Measurements from ENCODE around the gene DGLUCY.
A peak's percentile ranks its signal among the peaks of the same experiment; 100 is the strongest.
"Not testable (repeated sequence)": the region's sequence is repeated elsewhere in the genome, so short reads cannot be mapped to it uniquely, and the experiment has no call there.

Gene DGLUCY

GRCh38 chr14:91171291-91171690, 57.4 kb downstream of the DGLUCY start:
- no peak for DNase-seq

DNA sequence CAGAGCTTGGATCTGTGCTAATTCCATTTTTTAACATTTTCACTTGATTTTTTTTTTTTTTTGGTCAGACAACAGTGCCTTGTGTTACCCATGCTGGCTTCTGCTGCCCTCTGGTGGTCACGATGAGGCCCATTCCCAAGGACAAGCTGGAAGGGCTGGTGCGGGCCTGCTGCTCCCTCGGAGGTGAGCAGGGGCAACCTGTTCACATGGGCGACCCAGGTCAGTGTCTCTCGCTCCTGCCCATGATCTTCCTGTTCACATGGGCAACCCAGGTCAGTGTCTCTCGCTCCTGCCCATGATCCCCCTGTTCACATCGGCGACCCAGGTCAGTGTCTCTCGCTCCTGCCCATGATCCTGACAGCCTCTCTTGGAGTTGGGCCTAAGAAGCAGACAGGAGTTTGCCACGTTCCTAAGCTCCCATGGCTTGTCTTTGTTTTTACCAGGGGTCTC, 59.4 kb downstream of the DGLUCY start:
- DNase-seq, result peak; percentile 81

- no peak for DNase-seq
Observed at GRCh38 chr14:91173904-91174303, 60.0 kb downstream of the DGLUCY start.

DNA sequence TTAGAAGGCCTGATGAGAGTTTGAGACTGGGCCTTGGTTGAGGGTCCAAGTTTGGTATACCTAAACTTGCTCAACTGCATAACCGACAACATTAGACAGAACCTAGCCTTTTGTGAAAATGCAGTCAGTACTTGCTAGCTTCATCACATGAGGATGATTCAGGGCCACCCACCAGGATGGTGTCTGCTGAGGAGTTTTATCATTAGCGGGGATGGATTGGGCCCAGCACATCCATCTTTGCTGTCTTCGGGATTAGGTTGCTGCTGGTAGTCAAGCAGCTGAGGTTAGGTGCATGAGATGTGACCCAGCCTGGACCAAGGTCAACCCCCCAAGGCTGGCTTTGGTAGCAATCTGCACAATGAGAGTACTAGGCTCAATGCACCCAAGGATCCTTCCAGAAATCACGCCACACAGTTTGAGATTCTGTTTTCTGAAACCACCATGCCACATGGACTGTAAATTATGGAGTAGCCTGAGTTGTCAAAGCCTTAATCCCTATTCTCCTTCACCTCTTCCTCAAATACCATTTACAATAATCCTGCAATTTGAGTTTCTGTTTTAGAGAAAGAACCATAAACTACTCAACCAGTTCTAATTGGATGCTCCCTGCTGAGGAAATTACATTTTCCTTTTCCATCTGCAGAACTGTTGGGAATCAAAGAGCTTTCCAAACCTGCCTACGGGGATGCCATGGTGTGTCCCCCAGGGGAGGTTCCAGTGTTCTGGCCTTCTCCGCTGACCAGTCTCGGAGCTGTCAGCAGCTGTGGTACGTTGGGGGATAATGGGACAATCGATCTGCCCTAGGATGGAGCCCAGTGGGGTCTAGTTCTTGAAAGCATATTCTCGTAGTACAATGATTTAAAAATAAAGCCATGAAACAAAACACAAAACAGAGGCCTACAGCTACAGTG, 61.7 kb downstream of the DGLUCY start:
- no peak for DNase-seq

DNA sequence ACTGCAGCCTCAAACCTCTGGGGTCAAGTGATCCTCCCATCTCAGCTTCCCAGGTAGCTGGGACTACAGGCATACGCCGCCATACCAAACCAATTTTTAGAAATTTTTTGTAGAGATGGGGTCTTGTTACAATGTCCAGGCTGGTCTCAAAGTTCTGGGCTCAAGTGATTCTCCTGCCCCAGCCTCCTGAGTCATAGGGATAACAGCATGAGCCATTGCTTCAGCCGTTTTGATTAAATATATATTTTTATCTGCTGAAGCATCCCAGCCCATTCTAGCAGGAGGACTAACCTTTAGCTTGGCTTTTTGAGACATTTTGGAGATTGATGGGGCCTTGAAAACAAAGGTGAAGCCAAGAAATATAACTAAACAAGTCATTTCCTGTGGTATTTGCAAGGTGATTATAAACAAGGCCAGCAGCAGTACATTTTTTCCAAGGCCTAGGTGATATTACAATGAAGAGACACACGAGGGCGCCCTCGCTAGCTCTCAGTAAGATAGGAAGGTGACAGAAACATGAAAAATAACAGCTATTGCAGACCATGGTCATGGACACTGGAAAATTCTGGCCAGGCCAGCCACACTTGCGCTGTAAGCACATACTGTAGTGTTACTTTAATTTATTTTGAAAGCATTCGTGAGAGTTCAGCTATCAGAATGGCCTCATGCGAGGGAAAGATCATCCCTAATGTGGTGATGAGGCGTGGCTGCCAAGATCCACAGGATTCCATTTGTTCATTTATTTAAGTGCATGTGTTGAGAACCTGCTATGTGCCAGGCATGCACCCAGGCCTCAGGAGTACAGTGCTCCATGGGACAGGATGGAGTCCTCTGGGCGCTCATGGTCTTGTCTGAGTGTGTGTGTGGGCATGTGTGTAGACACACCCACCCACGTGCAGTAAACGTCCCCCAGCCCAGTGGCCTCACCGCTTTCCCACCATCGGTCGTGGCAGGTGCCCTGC, 63.5 kb downstream of the DGLUCY start:
- peak; percentile 68 for DNase-seq

GRCh38 chr14:91180611-91181010, 66.7 kb downstream of the DGLUCY start:
- no peak for DNase-seq

DNA sequence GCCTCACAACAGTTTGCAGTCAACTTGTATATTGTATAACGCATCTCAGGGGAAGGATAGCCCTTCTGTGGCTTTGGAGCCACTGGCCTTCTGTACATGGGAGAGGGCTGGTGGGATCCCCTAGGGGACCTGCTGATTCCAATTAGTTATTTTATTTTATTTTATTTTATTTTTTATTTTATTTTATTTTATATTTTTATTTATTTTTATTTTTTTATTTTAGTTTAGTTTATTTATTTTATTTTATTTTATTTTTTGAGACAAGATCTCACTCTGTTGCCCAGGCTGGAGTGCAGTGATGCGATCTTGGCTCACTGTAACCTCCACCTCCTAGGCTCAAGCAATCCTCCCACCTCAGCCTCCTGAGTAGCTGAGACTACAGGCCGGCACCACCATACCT, 68.9 kb downstream of the DGLUCY start:
- not testable (repeated sequence) for DNase-seq

DNA sequence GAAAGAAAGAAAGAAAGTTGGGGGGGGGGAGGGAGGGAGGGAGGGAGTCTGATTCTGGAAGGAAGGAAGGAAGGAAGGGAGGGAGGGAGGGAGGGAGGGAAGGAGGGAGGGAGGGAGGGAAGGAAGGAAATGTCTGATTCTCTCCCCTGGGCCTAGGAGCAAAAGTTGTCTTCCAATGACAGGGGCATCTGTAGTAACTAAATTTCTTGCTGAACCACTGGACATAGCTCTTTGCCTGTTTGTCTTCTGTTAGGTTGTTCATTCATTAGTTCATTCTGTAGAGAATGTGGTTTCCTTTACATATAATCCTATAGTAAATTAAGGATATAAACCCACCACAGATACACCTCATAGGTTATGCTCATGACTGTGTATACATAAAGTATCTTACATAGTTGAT, 70.7 kb downstream of the DGLUCY start:
- no peak for DNase-seq

GRCh38 chr14:91185721-91186120, 71.8 kb downstream of the DGLUCY start:
- no peak for DNase-seq

GRCh38 chr14:91186515-91187066, 72.7 kb downstream of the DGLUCY start:
- no peak for DNase-seq

- no peak for DNase-seq
Observed at GRCh38 chr14:91187271-91187670, 73.4 kb downstream of the DGLUCY start.

GRCh38 chr14:91190853-91191252, 77.0 kb downstream of the DGLUCY start:
- DNase-seq, result no peak

DNA sequence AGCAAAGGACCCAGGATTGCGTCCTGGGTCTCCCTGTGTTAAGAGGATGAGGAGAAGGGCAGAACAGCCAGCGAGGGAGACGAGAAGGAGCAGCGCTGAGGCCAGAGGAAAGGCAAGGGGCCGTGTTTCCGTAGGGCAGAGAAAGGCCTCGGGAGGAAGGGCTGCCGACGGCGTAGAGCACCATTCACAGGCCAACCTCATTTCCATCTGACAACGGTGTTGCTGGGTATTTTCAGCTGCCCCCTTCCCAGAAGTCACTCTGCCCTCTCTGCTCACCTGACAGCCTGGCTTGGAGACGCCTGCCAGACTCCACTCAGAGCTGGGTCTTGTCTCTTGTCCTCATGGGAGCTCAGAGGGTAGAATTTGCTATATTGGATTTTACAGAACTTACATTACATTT, 79.2 kb downstream of the DGLUCY start:
- no peak for DNase-seq

DNA sequence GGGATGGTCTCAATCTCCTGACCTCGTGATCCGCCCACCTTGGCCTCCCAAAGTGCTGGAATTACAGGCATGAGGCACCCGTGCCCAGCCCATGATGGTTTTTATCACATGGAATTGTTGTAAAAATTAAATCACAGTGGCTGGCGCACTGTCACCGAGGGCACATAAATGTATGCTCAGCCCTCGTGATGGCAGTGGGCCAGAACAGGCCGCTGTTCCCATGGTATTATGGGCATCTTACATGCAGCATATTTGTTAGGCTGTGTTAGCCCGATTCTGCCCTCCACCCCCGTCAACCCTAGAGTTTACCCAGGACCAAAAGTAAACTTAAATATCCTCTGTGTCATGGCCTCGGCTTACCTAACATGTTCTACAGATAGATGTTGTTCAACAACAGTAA, 82.0 kb downstream of the DGLUCY start:
- DNase-seq, result no peak

GRCh38 chr14:91197631-91198030, 83.8 kb downstream of the DGLUCY start:
- no peak for DNase-seq

DNA sequence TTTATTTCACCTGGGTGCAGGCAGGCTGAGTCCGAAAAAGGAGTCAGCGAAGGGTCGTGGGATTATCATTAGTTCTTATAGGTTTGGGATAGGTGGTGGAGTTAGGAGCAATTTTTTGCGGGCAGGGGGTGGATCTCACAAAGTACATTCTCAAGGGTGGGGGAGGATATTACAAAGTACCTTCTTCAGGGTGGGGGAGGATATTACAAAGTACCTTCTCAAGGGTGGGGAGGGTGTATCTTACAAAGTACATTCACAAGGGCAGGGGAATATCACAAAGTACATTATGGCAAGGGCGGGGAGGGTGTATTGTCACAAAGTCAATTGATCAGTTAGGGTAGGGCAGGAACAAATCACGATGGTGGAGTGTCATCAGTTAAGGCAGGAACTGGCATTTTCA, 86.9 kb downstream of the DGLUCY start:
- not testable (repeated sequence) for DNase-seq

- DNase-seq, result no peak
Observed at GRCh38 chr14:91202234-91202974, 88.5 kb downstream of the DGLUCY start.

DNA sequence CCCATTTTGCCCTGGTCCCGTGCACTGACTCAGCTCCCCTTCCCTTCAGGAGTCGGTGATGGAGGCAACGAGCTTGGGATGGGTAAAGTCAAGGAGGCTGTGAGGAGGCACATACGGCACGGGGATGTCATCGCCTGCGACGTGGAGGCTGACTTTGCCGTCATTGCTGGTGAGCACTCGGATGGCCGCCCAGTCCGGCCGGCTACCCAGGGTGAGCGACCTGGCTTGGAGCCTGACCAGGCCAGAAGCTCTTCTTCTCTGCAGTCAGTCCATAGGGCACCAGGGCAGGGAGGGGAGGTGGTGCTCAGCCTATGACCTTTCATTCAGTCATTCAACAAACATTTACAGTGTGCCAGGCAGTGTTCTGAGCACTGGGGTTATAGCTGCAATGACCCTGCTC, 90.8 kb downstream of the DGLUCY start:
- DNase-seq, result no peak

DNA sequence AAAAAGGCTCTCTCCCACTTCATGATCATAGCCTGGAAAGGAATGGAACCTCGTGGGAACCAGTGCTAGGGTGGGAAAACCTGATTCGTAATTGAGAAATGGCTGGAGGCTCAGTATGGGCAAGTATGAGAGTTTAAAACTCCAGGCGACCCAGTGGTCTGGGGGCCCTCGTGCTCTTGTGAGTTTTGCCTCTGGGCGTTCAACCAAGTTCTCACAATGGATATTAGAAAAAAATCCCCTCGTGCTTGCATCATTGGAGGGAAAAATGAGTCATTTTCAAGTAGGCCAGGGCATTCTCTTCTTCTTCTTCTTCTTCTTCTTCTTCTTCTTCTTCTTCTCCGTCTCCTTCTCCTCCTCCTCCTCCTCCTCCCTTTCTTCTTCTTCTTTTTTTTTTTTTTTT, 91.6 kb downstream of the DGLUCY start:
- DNase-seq, result no peak

- DNase-seq, result no peak
Observed at GRCh38 chr14:91207008-91207407, 93.1 kb downstream of the DGLUCY start.

DNA sequence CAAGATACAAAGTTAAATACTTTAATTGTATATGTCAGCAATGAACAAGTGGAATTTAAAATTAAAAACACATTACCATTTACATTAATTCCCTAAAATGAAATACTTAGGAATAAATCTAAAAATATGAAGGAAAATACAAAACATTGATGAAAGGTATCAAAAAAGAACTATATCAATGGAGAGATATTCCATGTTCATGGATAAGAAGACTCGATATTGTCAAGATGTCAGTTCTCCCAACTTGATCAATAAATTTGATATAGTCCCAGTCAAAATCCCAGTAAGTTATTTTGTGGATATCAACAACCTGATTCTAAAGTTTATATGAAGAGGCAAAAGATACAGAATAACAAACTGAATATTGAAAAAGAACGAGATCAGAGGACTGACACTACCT, 97.1 kb downstream of the DGLUCY start:
- no peak for DNase-seq

DNA sequence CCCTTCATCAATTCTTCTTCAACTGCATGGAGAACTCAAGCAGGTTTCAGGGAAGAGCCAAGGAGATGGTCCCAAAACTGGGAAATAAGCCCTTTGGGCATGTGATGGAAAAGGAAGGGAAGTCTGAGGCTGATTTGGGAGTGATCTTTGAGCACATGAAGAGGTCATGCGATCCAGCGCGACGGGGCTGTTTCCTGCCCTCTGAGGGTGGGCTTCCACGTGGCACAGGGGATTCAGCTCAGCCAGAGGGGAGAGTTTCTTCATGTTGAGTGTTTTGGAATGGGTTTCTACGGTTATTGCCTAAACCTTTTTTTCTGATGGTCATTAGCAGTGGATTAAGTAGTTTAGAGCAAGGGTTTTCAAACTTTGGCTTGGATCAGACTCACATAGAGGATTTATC, 100.4 kb downstream of the DGLUCY start:
- DNase-seq, result no peak

DNA sequence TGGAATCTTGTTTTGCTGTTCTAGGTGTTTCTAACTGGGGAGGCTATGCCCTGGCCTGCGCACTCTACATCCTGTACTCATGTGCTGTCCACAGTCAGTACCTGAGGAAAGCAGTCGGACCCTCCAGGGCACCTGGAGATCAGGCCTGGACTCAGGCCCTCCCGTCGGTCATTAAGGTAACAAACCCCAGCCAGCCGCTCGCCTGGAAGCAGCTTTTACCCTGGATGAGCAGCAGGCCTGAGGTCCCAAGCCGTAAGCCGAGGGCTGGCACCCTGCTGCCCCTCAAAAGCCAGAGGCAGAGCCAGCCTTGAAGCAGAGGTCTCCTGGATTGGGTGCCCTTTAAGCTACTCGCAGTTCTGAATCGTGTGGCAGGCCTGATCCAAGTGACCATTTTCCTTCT, 101.5 kb downstream of the DGLUCY start:
- DNase-seq, result no peak
